IPS-20b (cell line): ENCODE data around the gene MEGF6.

Experiments
- H3K27ac ChIP-seq: one replicate; pipeline ENCODE4 v1.5.1; 2013; ENCODE audit warnings: low read length
- H3K27me3 ChIP-seq: 2 replicates; pipeline ENCODE4 v1.6.1; 2013; ENCODE audit warnings: mild to moderate bottlenecking, low read length, inconsistent platforms; ENCODE audit not compliant: insufficient read depth
- H3K36me3 ChIP-seq: 2 replicates; pipeline ENCODE4 v1.6.1; 2013; ENCODE audit warnings: low read depth, mild to moderate bottlenecking, inconsistent platforms, low read length, moderate library complexity; ENCODE audit not compliant: insufficient read depth
- H3K4me1 ChIP-seq: 2 replicates; pipeline ENCODE4 v1.6.1; 2013; ENCODE audit warnings: mild to moderate bottlenecking, control low read depth, inconsistent platforms, low read length, moderate library complexity; ENCODE audit not compliant: insufficient read depth
- H3K4me3 ChIP-seq: 2 replicates; pipeline ENCODE4 v1.5.1; 2013; ENCODE audit warnings: mild to moderate bottlenecking, low read length, inconsistent platforms
- H3K9ac ChIP-seq: 2 replicates; pipeline ENCODE4 v1.6.1; 2013; ENCODE audit warnings: low read depth, mild to moderate bottlenecking, inconsistent platforms, low read length, moderate library complexity
- H3K9me3 ChIP-seq: 2 replicates; pipeline ENCODE4 v1.6.1; 2013; ENCODE audit warnings: mild to moderate bottlenecking, low read depth, low read length, inconsistent platforms; ENCODE audit not compliant: insufficient read depth

Gene MEGF6

DNA sequence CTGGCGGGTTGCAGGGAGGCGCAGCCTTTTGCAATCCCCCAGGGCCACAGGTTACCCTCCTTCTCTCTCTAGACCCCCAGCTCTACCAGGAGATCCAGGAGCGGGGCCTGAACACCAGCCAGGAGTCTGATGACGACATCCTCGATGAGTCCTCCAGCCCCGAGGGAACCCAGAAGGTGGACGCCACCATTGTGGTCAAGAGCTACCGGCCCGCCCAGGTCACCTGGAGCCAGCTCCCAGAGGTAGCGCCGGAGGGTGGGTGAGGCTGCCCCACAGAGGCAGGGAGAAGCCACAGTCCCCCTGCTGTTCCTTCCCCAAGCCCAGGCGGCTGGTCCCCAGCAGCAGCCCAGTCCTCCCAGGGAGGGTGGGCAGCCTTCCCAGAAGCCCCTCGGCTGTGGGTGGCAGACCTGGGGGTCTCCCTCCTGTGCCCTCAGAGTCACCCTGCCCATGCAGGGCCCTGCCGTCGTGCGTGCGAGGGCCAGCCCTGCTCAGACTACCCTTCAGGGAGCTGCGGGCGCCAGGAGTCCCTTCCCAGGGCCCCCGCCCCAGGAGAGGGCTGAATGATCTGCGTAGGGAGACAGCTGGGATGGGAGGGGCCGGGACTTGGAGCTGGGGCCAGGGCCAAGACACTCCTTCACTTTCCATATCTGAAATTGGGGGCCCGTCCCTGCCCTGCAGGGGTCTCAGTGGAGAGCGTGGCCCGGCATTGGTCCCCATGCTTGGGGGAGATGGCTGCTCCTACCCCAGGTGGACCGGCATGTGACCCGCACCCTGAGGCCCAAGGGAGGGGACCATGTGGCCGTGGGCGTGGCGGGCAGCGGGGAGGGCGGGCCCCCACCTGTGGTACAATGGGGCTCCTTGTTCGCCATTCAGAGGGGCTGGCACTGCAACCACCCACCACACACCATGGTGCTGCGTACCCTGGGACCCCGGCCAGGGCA, 143.9 kb downstream of the MEGF6 start:
- no peak overlapping the region for H3K27ac ChIP-seq
- H3K9me3 ChIP-seq = no peaks in the 10 kb centered on the region
- H3K4me1 ChIP-seq = peaks cover 5% of the 10 kb centered on the region; the same call in 1 of the 2 replicates
- peaks cover 10% of the 10 kb centered on the region for H3K36me3 ChIP-seq
- H3K9ac ChIP-seq = no peak overlapping the region
- no peaks in the 10 kb centered on the region for H3K27me3 ChIP-seq
- no peak overlapping the region for H3K4me3 ChIP-seq

DNA sequence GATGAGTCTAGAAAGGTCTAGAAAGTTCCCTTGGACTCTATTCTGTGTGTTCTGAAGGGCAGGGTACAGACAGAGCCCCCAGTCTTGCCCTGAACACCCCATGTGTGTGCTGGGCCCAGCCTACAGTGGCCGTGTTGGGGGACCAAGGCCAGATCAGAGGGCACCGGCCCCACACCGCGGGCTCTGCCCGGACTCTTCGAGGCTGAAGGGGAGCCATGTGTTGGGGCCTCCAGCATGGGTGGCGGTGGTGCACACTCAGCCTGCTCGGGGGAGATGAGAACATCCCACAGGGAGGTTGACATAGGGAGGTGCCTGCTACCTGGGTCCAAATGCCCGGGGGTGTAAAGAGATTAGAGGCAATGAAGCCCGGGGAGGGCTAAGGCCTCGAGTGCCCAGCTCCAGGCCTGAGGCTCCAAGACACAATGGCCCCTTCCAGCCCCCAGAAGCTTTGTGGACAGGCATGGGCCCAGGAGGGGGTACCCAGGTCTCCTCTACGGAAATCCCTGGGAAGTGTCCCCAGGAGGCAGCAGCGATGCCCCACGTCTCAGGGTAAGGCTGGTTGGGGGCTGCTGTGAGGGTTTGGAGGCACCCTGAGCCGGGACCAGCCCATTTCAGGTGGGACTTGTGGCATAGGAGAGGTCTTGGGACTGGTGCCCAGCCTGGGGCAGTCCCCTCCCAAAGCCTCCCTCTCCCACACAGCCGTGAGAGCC, 144.8 kb downstream of the MEGF6 start:
- no peak overlapping the region for H3K4me3 ChIP-seq
- no peaks in the 10 kb centered on the region for H3K27me3 ChIP-seq
- H3K9ac ChIP-seq = no peak overlapping the region
- peaks cover 6% of the 10 kb centered on the region; the same call in 1 of the 2 replicates for H3K36me3 ChIP-seq
- no peaks in the 10 kb centered on the region for H3K9me3 ChIP-seq
- no peaks in the 10 kb centered on the region; the same call in 1 of the 2 replicates for H3K4me1 ChIP-seq
- H3K27ac ChIP-seq = no peak overlapping the region

DNA sequence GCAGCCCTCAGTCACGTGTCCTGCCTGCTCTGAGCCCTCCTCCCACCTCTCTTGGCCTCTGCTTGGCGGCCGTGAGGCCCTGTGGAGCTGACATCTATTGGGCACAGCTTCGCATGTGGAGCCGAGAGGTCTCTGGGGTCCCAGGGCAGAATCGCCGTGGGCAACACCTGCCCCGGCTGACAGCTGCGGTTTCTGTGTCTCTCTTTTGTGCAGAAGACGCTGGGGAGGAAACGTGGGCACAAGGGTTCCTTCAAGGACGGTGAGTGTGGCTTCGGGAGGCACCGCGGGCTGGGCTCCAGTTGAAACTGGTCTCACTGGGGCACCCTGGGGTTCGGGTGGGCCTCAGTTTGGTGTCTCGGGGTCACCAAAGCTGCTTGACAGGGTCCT, 145.4 kb downstream of the MEGF6 start:
- no peaks in the 10 kb centered on the region for H3K9me3 ChIP-seq
- H3K27ac ChIP-seq = no peak overlapping the region
- H3K27me3 ChIP-seq = no peaks in the 10 kb centered on the region
- no peak overlapping the region for H3K4me3 ChIP-seq
- peaks cover 6% of the 10 kb centered on the region; the same call in 1 of the 2 replicates for H3K36me3 ChIP-seq
- H3K4me1 ChIP-seq = no peaks in the 10 kb centered on the region
- H3K9ac ChIP-seq = no peak overlapping the region

DNA sequence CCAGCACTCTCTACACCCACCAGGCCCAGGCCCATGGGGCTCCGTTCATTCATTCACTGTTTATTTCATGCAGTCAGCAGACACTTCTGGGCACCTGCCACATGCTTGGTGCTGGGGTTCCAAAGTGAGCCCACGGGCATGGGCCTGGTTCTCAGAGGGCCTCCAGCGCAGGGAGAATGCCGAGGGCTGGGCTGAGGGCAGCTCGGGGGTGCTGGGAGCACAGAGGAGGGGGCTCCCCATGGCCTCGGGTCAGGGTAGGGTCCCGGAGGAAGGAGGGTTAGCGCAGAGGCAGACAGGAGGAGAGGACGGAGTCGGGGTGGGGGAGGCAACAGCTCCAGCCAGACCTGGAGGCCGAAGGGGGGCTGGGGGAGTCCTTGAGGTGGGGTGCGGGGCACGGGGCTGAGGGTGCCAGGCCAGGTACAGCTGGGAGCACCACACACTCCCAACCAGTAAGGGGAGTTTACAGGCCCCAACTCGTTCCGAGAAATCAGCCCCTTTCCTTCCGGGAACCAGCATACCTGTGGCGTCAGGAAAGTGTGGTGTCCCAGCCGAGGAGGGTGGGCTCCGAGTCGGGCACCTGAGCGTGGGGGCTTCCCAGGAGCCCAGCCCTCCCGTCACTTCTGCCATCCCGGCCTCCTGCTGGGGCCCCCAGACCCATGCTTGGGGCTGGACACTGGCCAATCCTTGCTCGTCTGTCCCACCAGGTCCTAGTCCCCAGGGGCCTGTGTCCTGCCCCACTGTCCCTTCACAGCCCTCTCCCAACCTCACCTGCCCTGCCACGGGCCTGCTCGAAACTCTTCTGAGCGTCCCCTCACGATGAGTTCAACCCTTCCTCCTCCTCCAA, 146.0 kb downstream of the MEGF6 start:
- no peak overlapping the region for H3K9ac ChIP-seq
- no peak overlapping the region for H3K27ac ChIP-seq
- no peaks in the 10 kb centered on the region for H3K9me3 ChIP-seq
- H3K36me3 ChIP-seq = peaks cover 6% of the 10 kb centered on the region; the same call in 1 of the 2 replicates
- H3K4me3 ChIP-seq = no peak overlapping the region
- H3K27me3 ChIP-seq = no peaks in the 10 kb centered on the region
- H3K4me1 ChIP-seq = no peaks in the 10 kb centered on the region

DNA sequence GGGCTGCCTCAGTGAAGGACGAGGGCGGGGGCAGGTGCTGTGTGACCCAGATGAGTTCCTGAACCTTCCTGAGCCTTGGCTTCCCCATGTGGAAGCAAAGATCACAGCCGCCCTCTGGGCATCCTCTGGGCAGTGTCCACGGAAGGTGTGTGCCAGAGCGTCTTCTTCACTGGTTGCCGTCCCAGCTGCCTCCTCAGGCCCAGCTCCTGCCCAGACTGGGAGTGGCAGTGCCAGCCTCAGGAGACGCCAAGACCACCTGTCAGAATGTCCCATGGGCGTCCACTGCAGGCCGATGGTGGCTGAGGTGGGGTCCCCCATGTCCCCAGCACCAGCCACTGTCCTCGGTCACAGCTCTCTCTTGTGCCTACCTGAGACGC, 146.7 kb downstream of the MEGF6 start:
- Histone ChIP-seq H3K9me3 (no peaks in the 10 kb centered on the region), H3K36me3 (peaks cover 6% of the 10 kb centered on the region; the same call in 1 of the 2 replicates), H3K4me3 (no peak overlapping the region), H3K4me1 (no peaks in the 10 kb centered on the region), H3K27ac (no peak overlapping the region), H3K9ac (no peak overlapping the region), H3K27me3 (no peaks in the 10 kb centered on the region)

DNA sequence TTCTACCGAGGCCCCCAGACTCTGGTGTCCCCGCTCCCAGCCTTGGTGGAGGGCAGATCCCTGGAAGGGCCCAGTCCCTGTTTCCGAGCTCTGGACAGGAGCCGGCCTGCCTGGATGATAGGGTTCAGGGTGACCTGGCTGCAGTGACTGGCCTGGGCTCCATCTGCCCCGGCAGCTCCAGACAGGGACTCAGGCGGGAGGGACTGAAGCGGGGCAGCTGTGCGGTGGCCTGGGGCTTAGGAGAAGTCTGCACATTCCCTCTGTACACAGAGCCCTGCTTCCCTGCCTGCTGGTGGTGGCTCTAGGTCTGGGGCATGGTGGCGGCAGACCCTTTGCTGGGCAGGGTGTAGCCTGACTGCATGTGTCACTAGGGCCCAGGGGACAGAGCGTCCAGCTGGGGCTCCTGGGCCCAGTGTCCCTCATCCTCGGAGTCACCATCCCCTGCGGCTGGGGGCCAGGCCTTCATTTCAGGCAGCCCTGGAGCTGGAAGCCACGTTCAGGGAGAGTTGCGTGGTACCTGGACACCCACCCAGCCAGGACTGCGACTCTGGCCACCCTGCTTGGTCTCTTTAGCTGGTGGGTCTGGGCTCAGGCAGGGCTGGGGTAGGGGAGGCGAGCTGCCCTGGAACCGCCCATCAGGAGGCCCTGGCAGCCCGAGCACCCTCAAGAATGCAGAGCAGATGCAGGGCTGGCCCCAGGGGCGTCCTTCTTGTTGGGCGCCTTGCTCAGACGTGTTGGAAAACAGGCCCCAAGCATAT, 147.2 kb downstream of the MEGF6 start:
- no peak overlapping the region for H3K27ac ChIP-seq
- no peak overlapping the region for H3K4me3 ChIP-seq
- H3K36me3 ChIP-seq = 0 out of 2 replicates have a peak, but pooled peaks cover 3% of the 10 kb centered on the region
- no peak overlapping the region for H3K9ac ChIP-seq
- H3K27me3 ChIP-seq = no peaks in the 10 kb centered on the region
- H3K4me1 ChIP-seq = no peaks in the 10 kb centered on the region
- H3K9me3 ChIP-seq = no peaks in the 10 kb centered on the region

DNA sequence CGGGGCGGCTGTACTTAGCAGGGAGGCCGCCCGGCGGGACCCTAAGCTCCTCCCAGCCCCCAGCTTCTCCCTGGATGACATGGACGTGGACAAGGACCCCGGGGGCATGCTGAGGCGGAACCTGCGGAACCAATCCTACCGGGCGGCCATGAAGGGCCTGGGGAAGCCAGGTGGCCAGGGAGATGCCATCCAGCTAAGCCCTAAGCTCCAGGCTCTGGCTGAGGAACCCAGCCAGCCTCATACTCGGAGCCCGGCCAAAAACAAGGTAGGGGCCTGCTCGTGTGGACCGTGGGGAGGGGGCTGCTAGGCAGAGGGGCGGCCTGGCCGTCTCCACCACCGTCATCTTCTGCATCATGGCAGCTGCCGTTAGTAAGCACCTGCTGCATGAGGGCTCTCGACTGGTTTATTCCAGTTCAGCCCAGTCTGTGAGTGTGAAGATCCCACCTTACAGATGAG, 147.9 kb downstream of the MEGF6 start:
- Histone ChIP-seq H3K9me3 (no peaks in the 10 kb centered on the region), H3K4me1 (no peaks in the 10 kb centered on the region), H3K9ac (no peak overlapping the region), H3K36me3 (0 out of 2 replicates have a peak, but pooled peaks cover 8% of the 10 kb centered on the region), H3K27ac (no peak overlapping the region), H3K27me3 (no peaks in the 10 kb centered on the region), H3K4me3 (no peak overlapping the region)

DNA sequence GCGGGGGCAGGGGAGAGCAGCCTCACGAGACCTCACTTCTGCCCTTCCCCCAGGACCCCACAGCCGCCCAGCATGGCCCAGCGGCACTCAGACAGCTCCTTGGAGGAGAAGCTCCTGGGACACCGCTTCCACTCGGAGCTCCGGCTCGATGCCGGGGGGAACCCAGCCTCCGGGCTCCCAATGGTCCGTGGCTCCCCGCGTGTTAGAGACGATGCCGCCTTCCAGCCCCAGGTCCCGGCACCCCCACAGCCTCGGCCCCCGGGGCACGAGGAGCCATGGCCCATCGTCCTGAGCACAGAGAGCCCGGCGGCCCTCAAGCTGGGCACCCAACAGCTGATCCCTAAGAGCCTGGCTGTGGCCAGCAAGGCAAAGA, 148.3 kb downstream of the MEGF6 start:
- H3K36me3 ChIP-seq = 0 out of 2 replicates have a peak, but pooled peaks cover 8% of the 10 kb centered on the region
- H3K9ac ChIP-seq = no peak overlapping the region
- H3K9me3 ChIP-seq = no peaks in the 10 kb centered on the region
- H3K4me3 ChIP-seq = no peak overlapping the region
- no peaks in the 10 kb centered on the region for H3K27me3 ChIP-seq
- H3K27ac ChIP-seq = no peak overlapping the region
- no peaks in the 10 kb centered on the region for H3K4me1 ChIP-seq

DNA sequence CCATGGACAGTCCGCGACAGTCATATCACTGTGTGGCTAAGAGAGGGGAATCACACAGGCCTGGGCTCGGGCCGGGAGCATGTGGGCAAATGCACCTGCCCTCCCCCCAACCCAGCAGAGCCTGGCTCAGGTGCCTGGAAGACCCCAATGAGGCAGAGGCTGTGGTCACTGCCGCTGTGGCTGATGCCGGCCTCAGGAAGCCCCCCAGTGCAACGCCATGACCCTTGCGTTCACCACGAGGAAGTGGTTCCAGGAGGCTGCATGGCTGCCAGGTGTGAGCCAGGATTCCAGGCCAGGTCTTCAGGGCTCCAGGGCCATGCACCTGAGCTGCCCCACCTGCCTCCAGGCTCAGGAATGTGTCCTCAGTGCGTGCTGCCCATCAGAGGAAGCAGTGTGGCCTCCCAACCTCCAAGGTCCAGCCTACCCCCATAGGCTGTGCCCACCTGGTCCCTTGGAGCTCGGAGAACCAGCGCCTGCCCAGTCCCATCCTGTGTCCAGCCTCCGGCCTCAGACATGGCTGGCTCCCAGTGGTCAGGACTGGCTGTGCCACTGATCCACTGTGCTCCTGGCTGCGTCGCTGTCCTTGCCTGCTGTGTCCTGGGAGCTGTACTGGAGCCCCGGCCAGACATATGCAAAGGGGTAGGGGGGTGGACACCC, 148.8 kb downstream of the MEGF6 start:
- no peak overlapping the region for H3K9ac ChIP-seq
- H3K27me3 ChIP-seq = no peaks in the 10 kb centered on the region
- H3K27ac ChIP-seq = no peak overlapping the region
- H3K36me3 ChIP-seq = 0 out of 2 replicates have a peak, but pooled peaks cover 8% of the 10 kb centered on the region
- no peaks in the 10 kb centered on the region for H3K4me1 ChIP-seq
- H3K4me3 ChIP-seq = no peak overlapping the region
- H3K9me3 ChIP-seq = no peaks in the 10 kb centered on the region

DNA sequence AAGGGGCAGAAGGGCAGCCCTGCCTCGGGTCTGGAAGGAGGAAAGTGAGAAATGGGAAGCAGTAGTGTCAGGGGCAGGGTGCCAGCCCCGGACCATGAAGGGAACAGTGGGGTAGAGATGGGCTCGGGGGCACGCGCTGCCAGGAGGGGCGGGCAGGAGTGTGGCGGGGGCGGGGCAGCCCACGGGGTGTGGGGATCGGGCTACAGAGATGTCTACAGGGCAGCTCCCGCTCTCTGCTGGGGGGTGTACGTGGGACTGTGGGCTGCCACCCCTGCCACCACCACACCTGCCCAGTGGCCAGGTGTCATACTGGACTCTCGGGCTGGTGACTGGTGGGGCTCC, 149.4 kb downstream of the MEGF6 start:
- Histone ChIP-seq H3K27ac (no peak overlapping the region), H3K9ac (no peak overlapping the region), H3K27me3 (no peaks in the 10 kb centered on the region), H3K4me3 (no peak overlapping the region), H3K4me1 (no peaks in the 10 kb centered on the region), H3K9me3 (no peaks in the 10 kb centered on the region), H3K36me3 (0 out of 2 replicates have a peak, but pooled peaks cover 8% of the 10 kb centered on the region)
